NCI-H510A (cell line): Measurements from ENCODE around the gene CEP57.
"Not testable (repeated sequence)": the region's sequence is repeated elsewhere in the genome, so short reads cannot be mapped to it uniquely, and the experiment has no call there.

Source experiments
- DNase-seq: peaks from one replicate; lab custom pipeline; 2025; lab: John Stamatoyannopoulos, UW

CEP57 gene

GRCh38 chr11:95863486-95864140 lies 73.3 kb downstream of the CEP57 start:
- DNase-seq, result no peak

- DNase-seq, result no peak
These were observed 76.8 kb downstream of the CEP57 start for GRCh38 chr11:95867105-95867504.

- not testable (repeated sequence) for DNase-seq
These were observed 80.6 kb downstream of the CEP57 start for GRCh38 chr11:95870877-95871276.

DNA sequence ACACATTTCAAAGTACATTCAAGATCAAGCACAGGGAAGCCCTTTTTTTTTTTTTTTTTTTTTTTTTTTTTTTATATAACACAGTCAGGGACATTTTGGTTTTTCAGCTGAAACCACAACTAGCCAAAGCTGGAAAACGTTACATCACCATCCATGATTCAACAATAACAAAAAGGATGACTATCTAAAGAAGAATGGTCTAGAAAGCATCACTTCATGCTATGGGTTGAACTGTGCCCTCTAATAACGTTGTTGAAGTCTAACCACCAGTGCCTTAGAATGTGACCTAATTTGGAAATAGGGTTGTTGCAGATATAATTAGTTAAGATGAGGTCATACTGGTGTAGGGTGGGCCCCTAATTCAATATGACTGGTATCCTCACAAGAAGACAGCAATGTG lies 87.0 kb downstream of the CEP57 start:
- DNase-seq, result no peak
